Erythroblast (primary cell): Measurements from ENCODE around the gene CDH6.

Experiments used
- GATA1 ChIP-seq: IDR thresholded peaks from 2 replicates; pipeline ENCODE4 v1.6.1; 2011; ENCODE audit warnings: low read depth, mild to moderate bottlenecking, control low read depth, low read length, moderate library complexity
- POLR2A ChIP-seq: IDR thresholded peaks from 2 replicates; pipeline ENCODE4 v1.6.1; 2011; ENCODE audit warnings: mild to moderate bottlenecking, low read length

DNA sequence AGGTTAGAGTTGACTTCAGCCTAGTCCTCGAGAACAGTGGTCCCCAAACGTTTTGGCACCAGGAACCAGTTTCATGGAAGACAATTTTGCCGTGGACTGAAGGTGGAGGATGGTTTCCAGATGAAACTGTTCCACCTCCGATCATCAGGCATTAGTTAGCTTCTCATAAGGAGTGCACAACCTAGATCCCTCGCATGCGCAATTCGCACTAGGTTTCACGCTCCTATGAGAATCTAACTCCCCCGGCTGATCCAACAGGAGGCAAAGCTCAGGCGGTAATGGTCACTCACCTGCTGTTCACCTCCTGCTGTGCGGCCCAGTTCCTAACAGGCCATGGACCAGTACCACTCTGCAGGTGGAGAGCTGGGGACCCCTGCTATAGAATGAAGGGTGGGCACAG, 163.6 kb downstream of the CDH6 start:
- TF ChIP-seq POLR2A (no peak), GATA1 (no peak)
